Fibroblast of the aortic adventitia (primary cell): Measurements from ENCODE around the gene LMNTD2. TPM values are rescaled to one million over a fixed set of nuclear protein-coding genes. Genes with fewer than 3 reads are reported as not detected.

Experiments used
- DNase-seq: peaks from one replicate; pipeline ENCODE4 v3.0.0-alpha.2; 2010; ENCODE audit warnings: low read depth
- H3K4me3 ChIP-seq: 2 replicates; pipeline ENCODE4 v1.5.1; 2011; ENCODE audit warnings: low read depth, mild to moderate bottlenecking, control low read depth, low read length, moderate library complexity
- CTCF ChIP-seq: IDR thresholded peaks from 2 replicates; pipeline ENCODE4 v1.5.1; 2011; ENCODE audit warnings: mild to moderate bottlenecking, low read length, control low read depth, inconsistent platforms; ENCODE audit not compliant: insufficient read depth
- total RNA-seq: library from RNA; depleted of rRNA; stranded (reverse); fragments of >200 nt; gene quantifications from 2 replicates; pipeline ENCODE4 v1.2.3, GENCODE V29; 2012; ENCODE audit warnings: low replicate concordance

LMNTD2 gene
- 0.36 TPM in 1 of 2 replicates, not detected in the other for total RNA-seq

- peak; percentile 60 for DNase-seq
- peak within 1 kb of the TSS; percentile 69 for H3K4me3 ChIP-seq
- TF ChIP-seq CTCF: no peak
Measured at GRCh38 chr11:560305-561147, at the start of gene LMNTD2, which contains the start of gene RASSF7. Gene LMNTD2 (minus strand): TSS chr11:560738. CDS start chr11:560716, 22 bp downstream. Gene RASSF7 (plus strand): TSS chr11:560970. CDS start chr11:561769, 799 bp downstream.

- H3K4me3 ChIP-seq: no peak overlapping the region
- no peak for DNase-seq
- TF ChIP-seq CTCF: no peak
Measured at GRCh38 chr11:609341-609811, 48.8 kb upstream of the LMNTD2 start.

GRCh38 chr11:608791-609251, 48.3 kb upstream of the LMNTD2 start:
- no peak for DNase-seq
- H3K4me3 ChIP-seq: no peak overlapping the region
- no peak for TF ChIP-seq CTCF

- H3K4me3 ChIP-seq: no peak overlapping the region
- DNase-seq: no peak
- no peak for TF ChIP-seq CTCF
Measured at GRCh38 chr11:607971-608659, 47.6 kb upstream of the LMNTD2 start.

- H3K4me3 ChIP-seq: no peak overlapping the region
- no peak for TF ChIP-seq CTCF
Measured at GRCh38 chr11:607020-607780, 46.7 kb upstream of the LMNTD2 start.

GRCh38 chr11:606245-606644, 45.7 kb upstream of the LMNTD2 start:
- DNase-seq: peak; percentile 43
- no peak overlapping the region for H3K4me3 ChIP-seq
- no peak for TF ChIP-seq CTCF

More at GRCh38 chr11:607020-607780, 46.7 kb upstream of the LMNTD2 start:
- DNase-seq: no peak
